Sigmoid colon (tissue), 7 donors: Measurements from ENCODE around the gene CBL. TPM values are rescaled to one million over a fixed set of nuclear protein-coding genes. Genes with fewer than 3 reads are reported as not detected.

Experiments
- DNase-seq: peaks from one replicate; pipeline ENCODE4 v3.0.0-alpha.2; 2019
- H3K27ac ChIP-seq, 4 donors: fragments of 200-600 bp; sonication (generic); one replicate each; pipeline ENCODE4 v1.5.1; 2016 to 2019; ENCODE audit warnings: mild to moderate bottlenecking in 1 of 4
- H3K27me3 ChIP-seq, 3 donors: fragments of 200-600 bp; sonication (generic); one replicate each; pipeline ENCODE4 v1.5.1; 2019; ENCODE audit warnings: mild to moderate bottlenecking in 1 of 3
- H3K36me3 ChIP-seq, 4 donors: fragments of 200-600 bp; sonication (generic); one replicate each; pipeline ENCODE4 v1.5.1; 2016 to 2019
- H3K4me1 ChIP-seq, 4 donors: fragments of 200-600 bp; sonication (generic); one replicate each; pipeline ENCODE4 v1.5.1; 2017 to 2019
- H3K4me3 ChIP-seq, 4 donors: fragments of 200-600 bp; sonication (generic); one replicate each; pipeline ENCODE4 v1.5.1; 2017 to 2019; ENCODE audit warnings: mild to moderate bottlenecking in 2 of 4, moderate library complexity in 1 of 4
- H3K9me3 ChIP-seq, 4 donors: fragments of 200-600 bp in 3 of 4; sonication (generic) in 3 of 4; one replicate each; pipeline versions ENCODE4 v1.5.1 to v1.6.1; 2013 to 2019
- CTCF ChIP-seq, 4 experiments: fragments of 450-650 bp in 3 of 4; fragments of 200-600 bp in 1 of 4; IDR thresholded peaks; one replicate each; pipeline ENCODE4 v1.5.1; 2016 to 2019; ENCODE audit warnings: antibody characterized with exemption in 4 of 4, mild to moderate bottlenecking in 3 of 4, moderate library complexity in 2 of 4
- EP300 ChIP-seq, 4 donors: sonication (generic); formaldehyde crosslinking; IDR thresholded peaks; one replicate each; pipeline ENCODE4 v1.6.1; 2017; ENCODE audit warnings: antibody characterized with exemption in 4 of 4
- POLR2A ChIP-seq, 2 donors: fragments of 450-650 bp; IDR thresholded peaks; one replicate each; pipeline ENCODE4 v1.6.1; 2016; ENCODE audit warnings: antibody characterized with exemption in 2 of 2, mild to moderate bottlenecking in 2 of 2, moderate library complexity in 2 of 2
- POLR2AphosphoS5 ChIP-seq, 4 donors: sonication (generic); formaldehyde crosslinking; IDR thresholded peaks; one replicate each; pipeline ENCODE4 v1.6.1; 2017; ENCODE audit warnings: antibody characterized with exemption in 4 of 4
- WGBS, 2 donors: extraction: QIAGEN DNeasy Blood & Tissue Kit; methylation state at CpG; one replicate each; pipeline ENCODE4 v1.1.7; 2013; 5-methylcytosine and 5-hydroxymethylcytosine counted together
- intact Hi-C: fragments of 100-400 bp; cut with DNase I; formaldehyde crosslinking; loops from one replicate; pipeline ENCODE4 v1.15.1; 2023
- polyA plus RNA-seq, 3 donors: library from polyadenylated mRNA; stranded (reverse); fragments of 200-250 nt; gene quantifications; one replicate each; pipeline ENCODE4 v1.2.3, GENCODE V29; 2013
- total RNA-seq, 4 donors: library from RNA; depleted of rRNA; stranded (reverse); fragments of >200 nt; gene quantifications; one replicate each; pipeline ENCODE4 v1.1.0, GENCODE V29; 2016
- donor health status: healthy with polysubstance abuse.
- donor health status: Bipolar disorder and iron deficiency.
- donor health status: healthy.

The CBL gene
- total and polyA plus RNA-seq, 7 donors, result 1.8 to 17.7 (median 11.8) TPM

- H3K27me3 ChIP-seq, result no peaks in the 10 kb centered on the region
- H3K36me3 ChIP-seq, result peaks cover 0 to 69% (median 8%) of the 10 kb centered on the region in 4 donors
- DNase-seq, result no peak
- TF ChIP-seq POLR2A (IDR thresholded peaks at IDR 0.05) (no peak), EP300 (IDR thresholded peaks at IDR 0.05) (no peak), CTCF (IDR thresholded peaks at IDR 0.05) (no peak), POLR2AphosphoS5 (IDR thresholded peaks at IDR 0.05) (no peak)
- H3K27ac ChIP-seq, result peak overlapping the region; percentile 29 to 77 (median 73)
- no peaks in the 10 kb centered on the region for H3K9me3 ChIP-seq
- WGBS, 2 donors, result 91 to 93% methylated on average over 3 of the region's 3 CpGs
- intact Hi-C loops, result no loop called here
- H3K4me3 ChIP-seq, result no peak overlapping the region
- H3K4me1 ChIP-seq, result peaks cover 0 to 40% (median 36%) of the 10 kb centered on the region in 4 donors
Measured at GRCh38 chr11:119300198-119300964, 94.2 kb downstream of the CBL start.

GRCh38 chr11:119303227-119303718 lies 97.1 kb downstream of the CBL start:
- Histone ChIP-seq H3K36me3 (peaks cover 3 to 61% (median 9%) of the 10 kb centered on the region in 4 donors), H3K27ac (peak overlapping the region in 1 of 4 donors; percentile 61), H3K4me1 (peaks cover 0 to 50% (median 39%) of the 10 kb centered on the region in 4 donors), H3K4me3 (no peak overlapping the region), H3K9me3 (no peaks in the 10 kb centered on the region), H3K27me3 (no peaks in the 10 kb centered on the region)
- 91 to 92% methylated on average over 5 of the region's 5 CpGs for WGBS, 2 donors
- TF ChIP-seq POLR2A (IDR thresholded peaks at IDR 0.05), result no peak
- TF ChIP-seq CTCF (IDR thresholded peaks at IDR 0.05), result no peak
- no peak for TF ChIP-seq POLR2AphosphoS5 (IDR thresholded peaks at IDR 0.05)
- intact Hi-C loops, result no loop called here
- DNase-seq, result no peak

- H3K27me3 ChIP-seq, result no peaks in the 10 kb centered on the region
- no peak for DNase-seq
- peaks cover 14 to 70% (median 30%) of the 10 kb centered on the region in 4 donors for H3K36me3 ChIP-seq
- intact Hi-C loops, result no loop called here
- no peaks in the 10 kb centered on the region for H3K9me3 ChIP-seq
- 86 to 93% methylated on average over 7 of the region's 7 CpGs for WGBS, 2 donors
- peaks cover 0 to 28% (median 16%) of the 10 kb centered on the region in 4 donors for H3K4me1 ChIP-seq
- peak overlapping the region; percentile 50 to 99 (median 78) for H3K27ac ChIP-seq
- H3K4me3 ChIP-seq, result no peak overlapping the region
- TF ChIP-seq CTCF (IDR thresholded peaks at IDR 0.05), result no peak
- TF ChIP-seq POLR2A (IDR thresholded peaks at IDR 0.05), result no peak
- TF ChIP-seq POLR2AphosphoS5 (IDR thresholded peaks at IDR 0.05), result no peak
- no peak for TF ChIP-seq EP300 (IDR thresholded peaks at IDR 0.05)
Measured at GRCh38 chr11:119305556-119306372, 99.6 kb downstream of the CBL start.

GRCh38 chr11:119306373-119306890 lies 100.3 kb downstream of the CBL start:
- Histone ChIP-seq H3K4me3 (no peak overlapping the region), H3K36me3 (peaks cover 21 to 70% (median 37%) of the 10 kb centered on the region in 4 donors), H3K27ac (peak overlapping the region; percentile 50 to 99 (median 78)), H3K27me3 (no peaks in the 10 kb centered on the region), H3K4me1 (peaks cover 0 to 23% (median 12%) of the 10 kb centered on the region in 4 donors), H3K9me3 (no peaks in the 10 kb centered on the region)
- intact Hi-C loops, result no loop called here
- no peak for DNase-seq
- 68 to 88% methylated on average over 5 of the region's 5 CpGs for WGBS, 2 donors
- TF ChIP-seq CTCF (IDR thresholded peaks at IDR 0.05), result no peak
- TF ChIP-seq POLR2AphosphoS5 (IDR thresholded peaks at IDR 0.05), result peak; percentile 11 to 52 (median 43)
- TF ChIP-seq POLR2A (IDR thresholded peaks at IDR 0.05), result no peak
- TF ChIP-seq EP300 (IDR thresholded peaks at IDR 0.05), result peak in 1 of 4 donors; percentile 55
